GM21619 (cell line): ENCODE data around the gene TMEM95.

Source experiments
- ATAC-seq: cut with Tn5 transposase; IDR thresholded peaks from one replicate; pipeline ENCODE4 v1.9.1; 2021; ENCODE audit not compliant: unreplicated experiment

The TMEM95 gene

GRCh38 chr17:7355053-7355452 lies at the start of gene TMEM95:
TSS of gene TMEM95 (plus strand) at chr17:7355156. CDS start at chr17:7355205, 49 bp downstream.
- no peak for ATAC-seq

- peak; percentile 54 for ATAC-seq
Observed at GRCh38 chr17:7306911-7307685, 47.9 kb upstream of the TMEM95 start, which contains the start of gene EIF5A. TSS of gene EIF5A (plus strand) at chr17:7307628. CDS start at chr17:7309636, 2,008 bp downstream.

GRCh38 chr17:7307686-7308624 lies 47.0 kb upstream of the TMEM95 start:
- ATAC-seq, result no peak

- no peak for ATAC-seq
Observed at GRCh38 chr17:7308625-7309433, 46.1 kb upstream of the TMEM95 start.

GRCh38 chr17:7309628-7310027 lies 45.3 kb upstream of the TMEM95 start:
- ATAC-seq, result no peak

- no peak for ATAC-seq
Observed at GRCh38 chr17:7311110-7311705, 43.7 kb upstream of the TMEM95 start.

GRCh38 chr17:7312432-7313087 lies 42.4 kb upstream of the TMEM95 start:
- ATAC-seq, result no peak

GRCh38 chr17:7313088-7313889 lies 41.7 kb upstream of the TMEM95 start:
- ATAC-seq, result no peak

- no peak for ATAC-seq
Observed at GRCh38 chr17:7313890-7314718, 40.9 kb upstream of the TMEM95 start.

GRCh38 chr17:7314719-7315569 lies 40.0 kb upstream of the TMEM95 start, which contains the start of gene GPS2:
TSS of gene GPS2 (minus strand) at chr17:7315360. CDS start at chr17:7315052, 308 bp downstream.
- peak; percentile 72 for ATAC-seq

- ATAC-seq, result no peak
Observed at GRCh38 chr17:7315570-7316235, 39.3 kb upstream of the TMEM95 start.

GRCh38 chr17:7317161-7317803 lies 37.7 kb upstream of the TMEM95 start:
- no peak for ATAC-seq

GRCh38 chr17:7318121-7318860 lies 36.7 kb upstream of the TMEM95 start:
- ATAC-seq, result no peak

GRCh38 chr17:7321466-7321865 lies 33.5 kb upstream of the TMEM95 start:
- no peak for ATAC-seq

GRCh38 chr17:7322520-7323194 lies 32.3 kb upstream of the TMEM95 start:
- ATAC-seq, result no peak
